UCSD-AML1 (cell line): ENCODE results near the gene CELF2.

Experiments used
- DNase-seq: peaks from one replicate; lab custom pipeline; 2025; ENCODE audit not compliant: unreplicated experiment; lab: John Stamatoyannopoulos, UW

Gene CELF2

GRCh38 chr10:11003679-11004078 lies 14.0 kb upstream of the CELF2 start:
- no peak for DNase-seq

- DNase-seq, result no peak
Observed at GRCh38 chr10:11004144-11005077, 13.3 kb upstream of the CELF2 start.

DNA sequence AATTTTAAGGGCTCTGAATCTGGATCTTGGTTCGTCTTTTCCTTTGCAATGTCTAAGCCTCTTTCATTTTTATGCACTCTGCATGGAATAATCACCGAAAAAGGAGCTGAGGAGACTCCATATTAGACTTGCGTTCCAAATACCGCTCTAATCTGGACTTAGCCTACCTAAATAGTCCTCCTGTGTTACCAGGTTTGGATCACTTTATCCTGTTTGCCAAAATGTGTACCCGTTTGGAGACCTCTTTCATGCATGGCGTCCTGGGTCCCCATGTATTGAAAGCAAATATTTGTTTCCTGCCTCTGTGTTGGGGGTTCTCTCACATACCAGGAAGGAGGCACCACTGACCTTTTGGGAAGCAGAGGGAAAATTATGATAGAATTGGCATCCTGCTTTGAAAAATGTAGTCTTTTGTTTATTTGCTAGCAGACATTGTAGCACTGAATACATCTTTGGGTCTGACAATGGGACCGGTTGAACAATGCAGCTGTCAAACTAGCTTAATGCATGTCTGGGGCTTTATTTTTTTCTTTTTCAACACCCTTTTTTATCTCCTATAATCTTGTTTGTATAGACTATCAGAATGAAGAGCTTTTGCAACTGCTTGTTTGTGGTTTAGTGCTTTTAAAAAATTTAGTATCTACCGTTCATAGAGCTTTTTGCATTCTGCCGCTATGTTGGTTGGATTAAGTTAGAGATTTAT lies 11.8 kb upstream of the CELF2 start:
- DNase-seq, result no peak

- no peak for DNase-seq
Observed at GRCh38 chr10:11006428-11006825, 11.2 kb upstream of the CELF2 start.

- DNase-seq, result no peak
Observed at GRCh38 chr10:11007476-11008020, 10.1 kb upstream of the CELF2 start.

DNA sequence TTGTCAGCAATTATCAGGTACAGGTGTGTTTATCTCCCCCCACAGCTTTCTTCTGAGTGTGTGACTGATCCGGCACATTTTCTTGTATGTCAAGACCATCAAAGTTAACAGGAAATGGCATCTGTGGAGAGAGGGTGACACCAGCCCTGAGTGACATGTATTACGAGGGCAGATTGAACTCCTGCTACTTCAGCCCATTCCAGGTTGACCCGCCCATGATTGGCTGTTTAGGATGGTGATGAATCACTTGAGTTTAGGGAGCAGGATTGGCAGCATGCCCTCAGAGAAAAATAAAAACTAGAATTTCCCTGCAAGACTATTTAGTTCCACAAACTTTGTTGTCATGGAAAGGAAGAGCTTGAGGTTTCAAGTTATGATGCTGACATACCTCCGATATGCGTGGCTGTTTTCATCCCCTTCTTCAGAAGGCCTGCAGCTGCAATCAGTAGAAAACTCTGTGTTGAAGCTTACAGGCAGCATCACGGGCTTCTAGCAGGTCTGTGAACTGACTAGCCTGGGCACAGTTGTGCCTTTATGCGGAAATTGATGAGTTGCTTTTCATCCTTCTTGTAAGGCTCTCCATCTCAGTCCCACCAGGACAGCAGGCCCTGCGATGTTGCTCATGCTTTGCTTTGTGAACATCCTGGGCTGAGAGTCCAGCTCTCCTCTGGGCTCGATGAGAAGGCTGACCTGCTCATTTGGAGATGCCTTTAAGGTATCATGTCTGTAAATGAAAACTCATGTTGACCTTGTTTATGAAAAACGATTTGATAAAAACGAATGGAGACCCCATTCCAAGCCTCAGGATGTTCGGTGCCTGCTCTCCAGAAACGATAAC lies 8.0 kb upstream of the CELF2 start:
- no peak for DNase-seq

DNA sequence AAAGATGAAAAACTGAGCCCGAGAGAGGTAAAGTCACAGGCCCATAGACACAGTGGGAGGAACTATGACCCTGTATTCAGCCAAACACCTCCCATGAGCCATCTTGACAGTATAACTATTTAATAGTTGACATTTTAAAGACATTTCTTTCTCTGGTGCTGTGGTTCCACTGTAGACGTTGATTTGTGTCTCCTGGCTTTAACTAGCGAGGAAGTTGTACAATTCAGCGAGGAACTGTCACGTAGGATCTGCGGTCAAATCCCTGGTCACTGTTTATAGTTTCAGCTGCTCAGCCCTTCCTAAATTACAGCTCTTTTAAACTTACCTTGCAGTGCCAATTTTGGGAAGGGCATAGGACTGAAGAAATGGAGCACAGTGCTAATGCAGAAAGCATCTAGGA lies 7.1 kb upstream of the CELF2 start:
- DNase-seq, result no peak

DNA sequence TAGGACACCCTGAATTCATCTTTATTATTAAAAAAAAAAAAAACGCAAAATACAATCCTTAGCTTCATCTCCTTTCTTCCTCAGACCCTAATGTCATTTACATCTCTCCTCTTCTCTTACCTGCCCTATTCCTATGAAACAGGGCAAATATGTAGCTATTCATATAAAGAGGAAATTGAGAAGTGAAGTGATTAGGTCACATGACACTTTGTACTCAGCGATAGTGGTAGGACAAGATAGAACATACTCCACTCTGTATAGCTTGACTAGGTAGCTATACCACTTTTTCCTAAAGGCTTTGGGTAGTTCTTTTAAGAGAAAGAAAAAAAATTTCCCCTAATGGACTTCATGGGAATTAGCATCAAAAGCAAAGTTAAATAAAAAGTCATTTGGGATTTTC lies 6.2 kb upstream of the CELF2 start:
- DNase-seq, result no peak

- no peak for DNase-seq
Observed at GRCh38 chr10:11011984-11012383, 5.7 kb upstream of the CELF2 start.

DNA sequence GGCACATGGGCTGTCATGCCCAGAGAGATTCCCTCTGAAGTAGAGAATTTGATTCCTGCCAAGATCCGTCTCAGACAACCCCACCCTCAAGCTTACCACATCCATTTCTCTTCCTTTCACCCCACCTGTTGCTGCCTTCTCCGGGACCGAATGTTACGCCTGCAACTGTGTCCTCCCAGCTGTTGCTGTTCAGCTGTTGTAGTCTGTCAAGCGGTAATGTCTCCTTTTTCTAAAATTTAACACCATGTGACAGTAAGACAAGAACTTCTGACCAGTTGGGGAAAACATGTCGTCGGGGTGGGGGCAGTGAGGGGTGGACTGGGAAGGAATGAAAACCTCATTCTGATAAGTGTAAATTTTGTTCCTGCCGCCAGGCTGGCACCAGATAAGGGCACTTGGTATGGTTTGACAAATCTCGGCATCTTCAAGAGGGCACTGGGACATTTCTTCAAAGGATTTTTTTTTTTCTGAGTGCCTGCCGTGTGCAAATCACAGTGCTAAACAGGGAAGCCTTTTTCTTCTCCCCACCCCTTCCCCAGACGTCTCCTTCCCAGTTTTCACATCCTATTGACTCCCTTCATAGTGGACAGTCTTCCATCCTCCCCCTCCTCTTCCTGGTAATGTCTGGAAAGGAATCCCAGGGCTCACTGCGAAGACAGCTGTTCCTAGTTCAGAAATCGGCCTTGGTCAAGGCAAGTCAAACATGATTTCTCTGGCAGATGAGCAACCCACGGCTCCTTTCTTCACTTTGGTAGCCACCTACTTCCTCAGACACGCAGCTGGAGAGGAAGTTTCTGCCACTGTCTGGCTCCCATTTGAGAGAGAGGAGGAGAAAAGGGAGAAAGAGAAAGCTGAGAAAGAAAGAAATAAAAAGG lies 5.0 kb upstream of the CELF2 start:
- DNase-seq, result no peak

DNA sequence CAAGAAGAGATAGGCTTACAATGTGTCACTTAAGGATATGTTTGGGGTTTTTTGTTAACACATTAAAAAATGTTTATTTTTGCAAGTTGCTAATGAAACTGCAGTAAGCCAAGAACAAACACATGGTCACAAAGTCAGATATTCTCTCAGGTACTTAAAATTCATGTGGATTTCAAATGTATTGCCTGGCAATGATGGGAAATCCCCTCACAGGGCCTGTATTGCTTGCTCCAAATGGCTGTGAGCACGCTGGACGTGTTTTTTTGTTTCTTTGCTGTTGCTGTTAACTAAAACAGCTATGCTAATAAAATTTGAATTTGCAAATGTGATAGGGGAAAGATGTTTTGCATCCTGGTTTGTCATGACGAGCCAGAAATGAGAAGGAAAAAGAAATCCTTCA lies 3.8 kb upstream of the CELF2 start:
- no peak for DNase-seq

- DNase-seq, result no peak
Observed at GRCh38 chr10:11014671-11015445, 2.8 kb upstream of the CELF2 start.

DNA sequence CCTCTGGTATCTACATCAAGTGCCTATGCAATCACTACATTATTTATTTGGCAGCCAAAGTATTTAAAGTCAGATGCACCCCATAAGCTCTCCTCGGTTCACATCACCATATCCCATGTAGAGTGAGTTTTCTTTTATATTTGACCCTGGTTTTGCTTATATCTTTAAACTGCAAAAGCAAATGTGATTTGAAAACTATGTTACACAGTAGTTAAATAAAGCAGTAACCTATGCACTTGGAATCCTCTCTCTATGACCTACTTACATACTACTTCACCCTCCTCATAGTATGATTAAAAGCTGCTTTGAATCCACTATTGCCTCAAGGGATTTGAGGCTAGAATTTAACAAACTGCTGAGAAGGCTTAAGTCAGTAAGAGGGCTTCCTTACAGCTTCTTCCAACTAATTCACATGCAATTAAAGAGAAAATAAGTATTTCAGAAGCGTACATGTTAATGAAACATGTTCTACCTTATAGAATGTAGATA lies 2.2 kb upstream of the CELF2 start:
- no peak for DNase-seq

GRCh38 chr10:11017000-11017569 lies 587 bp upstream of the CELF2 start:
- no peak for DNase-seq

- no peak for DNase-seq
Observed at GRCh38 chr10:11018432-11018841, 765 bp downstream of the CELF2 start.

- no peak for DNase-seq
Observed at GRCh38 chr10:11018855-11019631, 1.4 kb downstream of the CELF2 start.

- DNase-seq, result no peak
Observed at GRCh38 chr10:11019724-11020547, 2.3 kb downstream of the CELF2 start.
